ENCODE results near the gene TMBIM6.
"Not testable (repeated sequence)": the region's sequence is repeated elsewhere in the genome, so short reads cannot be mapped to it uniquely, and the experiment has no call there.

Gene TMBIM6

DNA sequence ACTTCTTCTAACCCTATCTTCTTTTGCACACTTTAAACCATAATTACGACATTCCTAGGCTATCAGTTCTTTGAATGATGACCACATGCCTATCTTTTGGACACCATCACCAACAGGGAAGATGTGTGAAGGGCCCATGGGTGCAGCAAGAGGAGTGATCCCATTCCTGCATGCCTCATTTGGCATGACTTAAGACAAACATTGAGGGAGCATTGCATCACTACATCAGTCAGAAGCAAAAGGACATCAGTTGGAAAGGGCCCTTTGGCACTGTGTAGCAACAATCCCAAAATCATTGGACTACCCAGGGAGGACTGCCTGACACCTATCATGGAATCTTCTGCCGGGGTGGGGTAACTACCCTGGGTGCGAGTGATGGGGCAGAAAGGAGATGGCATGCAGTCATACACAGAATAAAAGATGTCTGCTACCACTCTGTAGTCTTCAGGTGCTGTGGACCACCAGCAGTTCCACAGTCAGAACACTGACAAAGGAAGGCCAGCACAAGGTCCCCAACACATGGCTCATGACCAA is 10.7 kb upstream of the TMBIM6 start:
- no peaks in the 10 kb centered on the region for H4K20me1 ChIP-seq (ENCODE audit: control insufficient read depth, insufficient read depth, low read depth, low read length)
- H3K36me3 ChIP-seq (ENCODE audit: control insufficient read depth, low read length), result no peaks in the 10 kb centered on the region
- no peaks in the 10 kb centered on the region for H3K79me2 ChIP-seq (ENCODE audit: control insufficient read depth, low read length)
- H3K4me1 ChIP-seq (ENCODE audit: control insufficient read depth, low read length), result no peaks in the 10 kb centered on the region
- TF ChIP-seq, protein P1, sequence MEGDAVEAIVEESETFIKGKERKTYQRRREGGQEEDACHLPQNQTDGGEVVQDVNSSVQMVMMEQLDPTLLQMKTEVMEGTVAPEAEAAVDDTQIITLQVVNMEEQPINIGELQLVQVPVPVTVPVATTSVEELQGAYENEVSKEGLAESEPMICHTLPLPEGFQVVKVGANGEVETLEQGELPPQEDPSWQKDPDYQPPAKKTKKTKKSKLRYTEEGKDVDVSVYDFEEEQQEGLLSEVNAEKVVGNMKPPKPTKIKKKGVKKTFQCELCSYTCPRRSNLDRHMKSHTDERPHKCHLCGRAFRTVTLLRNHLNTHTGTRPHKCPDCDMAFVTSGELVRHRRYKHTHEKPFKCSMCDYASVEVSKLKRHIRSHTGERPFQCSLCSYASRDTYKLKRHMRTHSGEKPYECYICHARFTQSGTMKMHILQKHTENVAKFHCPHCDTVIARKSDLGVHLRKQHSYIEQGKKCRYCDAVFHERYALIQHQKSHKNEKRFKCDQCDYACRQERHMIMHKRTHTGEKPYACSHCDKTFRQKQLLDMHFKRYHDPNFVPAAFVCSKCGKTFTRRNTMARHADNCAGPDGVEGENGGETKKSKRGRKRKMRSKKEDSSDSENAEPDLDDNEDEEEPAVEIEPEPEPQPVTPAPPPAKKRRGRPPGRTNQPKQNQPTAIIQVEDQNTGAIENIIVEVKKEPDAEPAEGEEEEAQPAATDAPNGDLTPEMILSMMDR (IDR thresholded peaks at IDR 0.05; ENCODE audit: low read depth, low read length, poor library complexity, severe bottlenecking), result no peak
- no peak for TF ChIP-seq EZH2phosphoT487 (IDR thresholded peaks at IDR 0.05; ENCODE audit: borderline replicate concordance, low read length)
- H3K27me3 ChIP-seq (ENCODE audit: control insufficient read depth, low read length), result peaks cover 13% of the 10 kb centered on the region
- no peak overlapping the region for H3K4me2 ChIP-seq (ENCODE audit: low read length)
- H3K4me3 ChIP-seq (ENCODE audit: low read length), result no peak overlapping the region
- no peak overlapping the region for H3K27ac ChIP-seq (ENCODE audit: low read depth, low read length)
- no peaks in the 10 kb centered on the region for H3F3A ChIP-seq (ENCODE audit: control insufficient read depth, insufficient read depth)
- H3K9me3 ChIP-seq (ENCODE audit: control insufficient read depth, insufficient read depth, low read length), result no peaks in the 10 kb centered on the region
- H3K9me2 ChIP-seq (replicated peaks; ENCODE audit: control insufficient read depth, low read length), result no peaks in the 10 kb centered on the region

DNA sequence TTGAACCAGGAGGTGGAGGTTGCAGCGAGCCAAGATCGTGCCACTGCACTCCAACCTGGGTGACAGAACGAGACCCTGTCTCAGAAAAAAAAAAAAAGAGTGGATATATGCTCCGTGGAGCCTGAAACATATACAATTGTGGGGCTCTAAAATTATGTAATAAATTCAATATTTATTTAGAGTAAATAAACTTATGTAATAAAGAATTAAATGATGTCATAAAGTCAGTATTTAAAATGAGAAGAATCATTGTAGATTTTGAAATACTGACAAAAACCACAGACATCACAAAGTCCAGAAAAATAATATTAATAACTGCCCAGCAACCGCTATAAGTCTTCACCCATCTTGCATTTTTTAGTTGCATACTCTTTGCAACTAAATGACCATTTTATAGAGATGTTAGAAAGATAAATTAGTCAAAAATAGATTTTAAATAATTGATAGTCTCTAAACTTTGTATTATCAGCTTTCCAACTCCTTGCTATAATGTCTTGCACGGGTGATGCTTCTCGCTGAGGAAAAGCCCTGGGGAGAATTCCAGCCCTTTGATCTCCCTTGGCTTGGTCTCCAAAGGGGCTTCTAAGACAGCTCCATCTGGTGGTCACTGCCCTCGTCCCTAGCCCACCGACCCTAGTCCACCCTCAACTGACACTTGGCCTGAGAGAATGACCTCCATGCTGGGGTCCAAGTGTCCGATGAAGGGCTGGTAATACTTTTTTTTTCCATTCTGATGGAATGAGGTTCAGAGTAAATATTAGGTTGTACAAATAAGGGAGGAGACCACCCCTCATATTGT is 7.9 kb upstream of the TMBIM6 start:
- TF ChIP-seq, protein P1 (IDR thresholded peaks at IDR 0.05; ENCODE audit: low read depth, low read length, poor library complexity, severe bottlenecking), result no peak
- TF ChIP-seq EZH2phosphoT487 (IDR thresholded peaks at IDR 0.05; ENCODE audit: borderline replicate concordance, low read length), result no peak
- Histone ChIP-seq H3K27me3 (ENCODE audit: control insufficient read depth, low read length) (peaks cover 9% of the 10 kb centered on the region), H3K4me2 (ENCODE audit: low read length) (no peak overlapping the region), H3K4me1 (ENCODE audit: control insufficient read depth, low read length) (no peaks in the 10 kb centered on the region), H3K9me2 (replicated peaks; ENCODE audit: control insufficient read depth, low read length) (no peaks in the 10 kb centered on the region), H3K27ac (ENCODE audit: low read depth, low read length) (no peak overlapping the region), H4K20me1 (ENCODE audit: control insufficient read depth, insufficient read depth, low read depth, low read length) (no peaks in the 10 kb centered on the region), H3K4me3 (ENCODE audit: low read length) (no peak overlapping the region), H3K9me3 (ENCODE audit: control insufficient read depth, insufficient read depth, low read length) (no peaks in the 10 kb centered on the region), H3F3A (ENCODE audit: control insufficient read depth, insufficient read depth) (no peaks in the 10 kb centered on the region), H3K36me3 (ENCODE audit: control insufficient read depth, low read length) (no peaks in the 10 kb centered on the region), H3K79me2 (ENCODE audit: control insufficient read depth, low read length) (no peaks in the 10 kb centered on the region)

DNA sequence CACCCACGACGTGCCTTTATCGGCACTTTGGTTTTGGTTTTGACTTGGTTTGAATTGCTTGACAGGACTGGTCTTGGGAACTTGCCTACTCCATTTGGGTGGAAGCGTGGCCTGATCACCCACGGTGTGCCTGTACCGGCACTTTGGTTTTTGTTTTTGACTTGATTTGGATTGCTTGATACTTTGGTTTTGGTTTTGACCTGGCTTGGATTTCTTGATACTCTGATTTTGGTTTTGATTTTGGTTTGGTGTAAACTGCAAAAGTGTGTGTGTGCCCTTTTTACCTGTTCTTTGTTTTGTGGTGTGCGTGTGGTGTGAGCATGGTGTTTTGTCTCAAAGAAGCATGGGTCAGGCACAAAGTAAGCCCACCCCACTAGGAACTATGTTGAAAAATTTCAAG is 6.5 kb upstream of the TMBIM6 start:
- H3K79me2 ChIP-seq (ENCODE audit: control insufficient read depth, low read length); H3K9me3 ChIP-seq (ENCODE audit: control insufficient read depth, insufficient read depth, low read length): not testable (repeated sequence)

DNA sequence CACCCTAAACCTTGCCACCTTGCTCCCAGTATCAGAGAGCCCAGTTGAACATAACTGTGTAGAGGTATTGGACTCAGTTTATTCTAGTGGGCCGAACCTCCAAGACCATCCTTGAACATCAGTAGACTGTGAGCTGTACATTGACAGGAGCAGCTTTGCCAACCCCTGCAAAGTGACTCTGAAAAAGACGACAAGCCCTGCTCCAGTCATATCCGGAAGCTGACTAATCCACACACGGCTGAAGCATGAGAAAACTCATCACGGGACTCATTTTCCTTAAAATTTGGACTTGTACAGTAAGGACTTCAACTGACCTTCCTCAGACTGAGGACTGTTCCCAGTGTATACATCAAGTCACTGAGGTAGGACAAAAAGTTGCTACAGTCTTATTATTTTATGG is 2.6 kb upstream of the TMBIM6 start:
- not testable (repeated sequence) for H3K27ac ChIP-seq (ENCODE audit: low read depth, low read length); H3K9me3 ChIP-seq (ENCODE audit: control insufficient read depth, insufficient read depth, low read length); H3K9me2 ChIP-seq (replicated peaks; ENCODE audit: control insufficient read depth, low read length); H3F3A ChIP-seq (ENCODE audit: control insufficient read depth, insufficient read depth); H3K4me2 ChIP-seq (ENCODE audit: low read length); H3K4me3 ChIP-seq (ENCODE audit: low read length); H3K27me3 ChIP-seq (ENCODE audit: control insufficient read depth, low read length)
- Histone ChIP-seq H3K79me2 (ENCODE audit: control insufficient read depth, low read length) (peaks cover 21% of the 10 kb centered on the region), H4K20me1 (ENCODE audit: control insufficient read depth, insufficient read depth, low read depth, low read length) (peaks cover 14% of the 10 kb centered on the region; the same call in 1 of the 2 replicates), H3K36me3 (ENCODE audit: control insufficient read depth, low read length) (peaks cover 16% of the 10 kb centered on the region), H3K4me1 (ENCODE audit: control insufficient read depth, low read length) (peaks cover 16% of the 10 kb centered on the region)

More for the DNA sequence above, 6.5 kb upstream of the TMBIM6 start:
- not testable (repeated sequence) for H3K4me2 ChIP-seq (ENCODE audit: low read length); H3K4me3 ChIP-seq (ENCODE audit: low read length); H3K9me2 ChIP-seq (replicated peaks; ENCODE audit: control insufficient read depth, low read length); H3F3A ChIP-seq (ENCODE audit: control insufficient read depth, insufficient read depth); H3K27ac ChIP-seq (ENCODE audit: low read depth, low read length); H3K4me1 ChIP-seq (ENCODE audit: control insufficient read depth, low read length); H3K36me3 ChIP-seq (ENCODE audit: control insufficient read depth, low read length); H4K20me1 ChIP-seq (ENCODE audit: control insufficient read depth, insufficient read depth, low read depth, low read length); H3K27me3 ChIP-seq (ENCODE audit: control insufficient read depth, low read length)

DNA sequence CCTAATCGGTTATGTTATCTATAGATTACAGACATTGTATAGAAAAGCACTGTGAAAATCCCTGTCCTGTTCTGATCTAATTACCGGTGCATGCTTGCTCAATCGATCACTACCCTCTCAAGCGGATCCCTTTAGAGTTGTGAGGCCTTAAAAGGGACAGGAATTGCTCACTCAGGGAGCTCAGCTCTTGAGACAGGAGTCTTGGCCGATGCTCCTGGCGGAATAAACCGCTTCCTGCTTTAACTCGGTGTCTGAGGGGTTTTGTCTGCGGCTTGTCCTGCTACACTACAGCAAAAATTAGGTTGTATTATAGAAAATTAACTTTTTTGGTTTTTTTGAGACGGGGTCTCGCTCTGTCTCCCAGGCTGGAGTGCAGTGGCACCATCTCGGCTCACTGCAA is 1.1 kb upstream of the TMBIM6 start:
- peaks cover 30% of the 10 kb centered on the region for H3K36me3 ChIP-seq (ENCODE audit: control insufficient read depth, low read length)
- peaks cover 26% of the 10 kb centered on the region for H4K20me1 ChIP-seq (ENCODE audit: control insufficient read depth, insufficient read depth, low read depth, low read length)
- not testable (repeated sequence) for H3K4me3 ChIP-seq (ENCODE audit: low read length); H3K27me3 ChIP-seq (ENCODE audit: control insufficient read depth, low read length); H3K9me2 ChIP-seq (replicated peaks; ENCODE audit: control insufficient read depth, low read length); H3F3A ChIP-seq (ENCODE audit: control insufficient read depth, insufficient read depth); H3K9me3 ChIP-seq (ENCODE audit: control insufficient read depth, insufficient read depth, low read length); H3K4me2 ChIP-seq (ENCODE audit: low read length); H3K27ac ChIP-seq (ENCODE audit: low read depth, low read length)
- peaks cover 37% of the 10 kb centered on the region for H3K79me2 ChIP-seq (ENCODE audit: control insufficient read depth, low read length)
- peaks cover 27% of the 10 kb centered on the region for H3K4me1 ChIP-seq (ENCODE audit: control insufficient read depth, low read length)
